ENCODE results near the gene NRXN3. TPM values are rescaled to one million over a fixed set of nuclear protein-coding genes. Genes with fewer than 3 reads are reported as not detected.

NRXN3 gene
- total and polyA plus RNA-seq, 2 of the 13 experiments (the other 11 are each of a cell fraction or from before 2014, with no cell fraction given) = 0.03 TPM; not detected in 1

GRCh38 chr14:78610994-78611393 lies 440.8 kb downstream of the NRXN3 start (continued):
- TF ChIP-seq BRF2 (CRISPR knock-in tag; IDR thresholded peaks at IDR 0.05) (no peak), ARID2 (CRISPR knock-in tag; IDR thresholded peaks at IDR 0.05; ENCODE audit: borderline replicate concordance) (no peak), DPF2 (CRISPR knock-in tag; IDR thresholded peaks at IDR 0.05; ENCODE audit: borderline replicate concordance, low read depth) (no peak), ZNF552 (CRISPR knock-in tag; IDR thresholded peaks at IDR 0.05; ENCODE audit: borderline replicate concordance) (no peak), SOX5 (CRISPR knock-in tag; IDR thresholded peaks at IDR 0.05; ENCODE audit: borderline replicate concordance) (no peak), HMG20A (CRISPR knock-in tag; IDR thresholded peaks at IDR 0.05; ENCODE audit: borderline replicate concordance) (no peak), GATAD1 (CRISPR knock-in tag; IDR thresholded peaks at IDR 0.05) (no peak), ATRX (CRISPR knock-in tag; IDR thresholded peaks at IDR 0.05; ENCODE audit: borderline replicate concordance) (no peak), ZNF713 (CRISPR knock-in tag; IDR thresholded peaks at IDR 0.05) (no peak), SSRP1 (CRISPR knock-in tag; IDR thresholded peaks at IDR 0.05) (no peak), ZNF562 (CRISPR knock-in tag; IDR thresholded peaks at IDR 0.05; ENCODE audit: borderline replicate concordance) (no peak), ZNF451 (CRISPR knock-in tag; IDR thresholded peaks at IDR 0.05) (no peak)
- TF ChIP-seq, protein P1, sequence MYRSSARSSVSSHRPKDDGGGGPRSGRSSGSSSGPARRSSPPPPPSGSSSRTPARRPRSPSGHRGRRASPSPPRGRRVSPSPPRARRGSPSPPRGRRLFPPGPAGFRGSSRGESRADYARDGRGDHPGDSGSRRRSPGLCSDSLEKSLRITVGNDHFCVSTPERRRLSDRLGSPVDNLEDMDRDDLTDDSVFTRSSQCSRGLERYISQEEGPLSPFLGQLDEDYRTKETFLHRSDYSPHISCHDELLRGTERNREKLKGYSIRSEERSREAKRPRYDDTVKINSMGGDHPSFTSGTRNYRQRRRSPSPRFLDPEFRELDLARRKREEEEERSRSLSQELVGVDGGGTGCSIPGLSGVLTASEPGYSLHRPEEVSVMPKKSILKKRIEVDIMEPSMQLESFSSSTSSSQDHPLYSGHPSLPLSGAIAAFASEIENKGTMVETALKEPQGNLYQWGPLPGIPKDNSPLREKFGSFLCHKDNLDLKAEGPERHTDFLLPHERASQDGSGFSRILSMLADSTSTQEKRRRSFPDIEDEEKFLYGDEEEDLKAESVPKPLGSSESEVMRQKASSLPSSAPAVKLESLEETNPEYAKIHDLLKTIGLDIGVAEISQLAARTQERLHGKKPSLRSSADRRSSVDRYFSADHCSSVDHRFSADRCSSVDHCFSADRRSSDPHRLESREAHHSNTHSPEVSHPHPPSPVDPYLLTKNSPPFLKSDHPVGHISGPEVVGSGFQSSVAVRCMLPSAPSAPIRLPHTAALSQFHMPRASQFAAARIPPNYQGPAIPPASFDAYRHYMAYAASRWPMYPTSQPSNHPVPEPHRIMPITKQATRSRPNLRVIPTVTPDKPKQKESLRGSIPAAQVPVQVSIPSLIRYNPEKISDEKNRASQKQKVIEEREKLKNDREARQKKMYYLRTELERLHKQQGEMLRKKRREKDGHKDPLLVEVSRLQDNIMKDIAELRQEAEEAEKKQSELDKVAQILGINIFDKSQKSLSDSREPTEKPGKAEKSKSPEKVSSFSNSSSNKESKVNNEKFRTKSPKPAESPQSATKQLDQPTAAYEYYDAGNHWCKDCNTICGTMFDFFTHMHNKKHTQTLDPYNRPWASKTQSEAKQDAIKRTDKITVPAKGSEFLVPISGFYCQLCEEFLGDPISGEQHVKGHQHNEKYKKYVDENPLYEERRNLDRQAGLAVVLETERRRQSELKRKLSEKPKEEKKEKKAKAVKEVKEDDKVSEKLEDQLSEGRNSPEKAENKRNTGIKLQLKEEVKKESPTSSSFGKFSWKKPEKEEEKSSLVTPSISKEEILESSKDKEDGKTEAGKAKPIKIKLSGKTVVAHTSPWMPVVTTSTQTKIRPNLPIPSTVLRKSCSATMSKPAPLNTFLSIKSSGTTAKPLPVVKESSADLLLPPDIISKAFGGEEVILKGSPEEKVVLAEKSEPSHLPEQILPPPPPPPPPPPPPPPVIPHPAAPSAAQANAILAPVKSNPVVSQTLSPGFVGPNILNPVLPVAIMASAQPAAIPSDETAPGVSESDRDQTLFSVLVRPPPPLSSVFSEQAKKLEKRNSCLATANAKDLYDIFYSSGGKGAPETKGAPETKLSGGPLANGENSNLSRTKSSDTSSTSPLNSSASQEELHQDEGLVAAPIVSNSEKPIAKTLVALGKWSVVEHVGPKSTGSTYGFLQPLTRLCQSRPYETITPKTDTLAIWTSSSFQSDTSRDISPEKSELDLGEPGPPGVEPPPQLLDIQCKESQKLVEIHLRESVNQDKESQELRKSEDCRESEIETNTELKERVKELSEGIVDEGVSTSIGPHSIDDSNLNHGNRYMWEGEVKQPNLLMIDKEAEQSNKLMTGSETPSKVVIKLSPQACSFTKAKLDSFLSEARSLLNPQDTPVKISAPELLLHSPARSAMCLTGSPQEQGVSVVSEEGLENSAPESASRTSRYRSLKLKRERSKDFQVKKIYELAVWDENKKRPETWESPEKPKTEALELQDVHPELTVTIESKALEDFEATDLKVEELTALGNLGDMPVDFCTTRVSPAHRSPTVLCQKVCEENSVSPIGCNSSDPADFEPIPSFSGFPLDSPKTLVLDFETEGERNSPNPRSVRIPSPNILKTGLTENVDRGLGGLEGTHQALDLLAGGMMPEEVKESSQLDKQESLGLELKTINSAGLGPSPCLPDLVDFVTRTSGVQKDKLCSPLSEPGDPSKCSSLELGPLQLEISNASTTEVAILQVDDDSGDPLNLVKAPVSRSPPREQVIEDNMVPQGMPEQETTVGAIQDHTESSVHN (CRISPR knock-in tag; IDR thresholded peaks at IDR 0.05) = no peak
- TF ChIP-seq, protein P2, sequence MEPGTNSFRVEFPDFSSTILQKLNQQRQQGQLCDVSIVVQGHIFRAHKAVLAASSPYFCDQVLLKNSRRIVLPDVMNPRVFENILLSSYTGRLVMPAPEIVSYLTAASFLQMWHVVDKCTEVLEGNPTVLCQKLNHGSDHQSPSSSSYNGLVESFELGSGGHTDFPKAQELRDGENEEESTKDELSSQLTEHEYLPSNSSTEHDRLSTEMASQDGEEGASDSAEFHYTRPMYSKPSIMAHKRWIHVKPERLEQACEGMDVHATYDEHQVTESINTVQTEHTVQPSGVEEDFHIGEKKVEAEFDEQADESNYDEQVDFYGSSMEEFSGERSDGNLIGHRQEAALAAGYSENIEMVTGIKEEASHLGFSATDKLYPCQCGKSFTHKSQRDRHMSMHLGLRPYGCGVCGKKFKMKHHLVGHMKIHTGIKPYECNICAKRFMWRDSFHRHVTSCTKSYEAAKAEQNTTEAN (CRISPR knock-in tag; conservative IDR thresholded peaks at IDR 0.05) = no peak

Data from HepG2 (cell line).